GM12874 (cell line): Measurements from ENCODE around the gene SAMHD1.

Experiments
- CTCF ChIP-seq: IDR thresholded peaks from 2 replicates; pipeline ENCODE4 v1.5.1; 2011; ENCODE audit warnings: low read depth, mild to moderate bottlenecking, control low read depth, low read length, moderate library complexity; ENCODE audit not compliant: insufficient read depth

Gene SAMHD1

GRCh38 chr20:36908603-36909002 is 42.9 kb downstream of the SAMHD1 start:
- no peak for TF ChIP-seq CTCF

GRCh38 chr20:36904690-36905089 is 46.8 kb downstream of the SAMHD1 start:
- TF ChIP-seq CTCF, result no peak

DNA sequence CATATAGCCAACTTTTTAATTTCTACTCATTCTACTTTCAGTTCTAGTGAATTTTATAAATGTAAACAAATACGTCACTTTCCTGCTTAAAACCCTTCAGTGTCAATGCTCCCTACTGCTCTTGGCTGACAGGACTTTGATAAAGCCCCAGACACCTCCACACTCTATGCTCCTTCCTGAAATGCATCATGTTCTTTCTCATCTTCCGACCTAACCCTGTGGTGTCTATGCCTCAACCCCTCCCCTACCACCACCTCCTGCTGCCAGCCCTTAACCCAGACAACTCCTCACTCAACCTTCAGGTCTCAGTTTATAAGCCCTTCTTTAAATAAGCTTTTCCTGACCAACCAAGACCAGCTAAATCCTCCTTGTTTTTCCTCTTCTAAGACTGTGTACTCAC is 56.5 kb downstream of the SAMHD1 start:
- no peak for TF ChIP-seq CTCF

DNA sequence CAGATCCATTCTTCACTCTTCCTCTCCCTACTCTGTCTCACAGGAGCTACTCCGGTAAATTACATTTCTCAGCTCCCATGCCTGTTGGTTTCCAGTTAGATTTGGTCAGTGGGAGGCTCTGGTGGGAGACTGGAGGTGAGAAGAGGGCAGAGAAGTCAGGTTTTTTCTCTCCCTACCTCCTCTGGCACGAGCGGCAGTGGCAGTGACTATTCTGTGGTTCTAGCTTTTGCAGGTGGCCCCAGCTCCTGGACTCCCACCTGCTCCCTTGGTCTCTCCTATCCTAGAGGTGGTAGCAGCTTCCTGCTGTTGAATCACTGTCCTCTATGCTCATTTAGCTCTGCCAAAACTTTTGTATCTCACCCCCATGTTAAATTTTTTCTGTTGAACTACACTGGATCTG is 57.7 kb downstream of the SAMHD1 start:
- TF ChIP-seq CTCF, result no peak

- TF ChIP-seq CTCF, result no peak
These were observed 60.3 kb downstream of the SAMHD1 start for GRCh38 chr20:36891211-36891610.

GRCh38 chr20:36890586-36890985 is 60.9 kb downstream of the SAMHD1 start:
- no peak for TF ChIP-seq CTCF

GRCh38 chr20:36888880-36889516 is 62.5 kb downstream of the SAMHD1 start:
- TF ChIP-seq CTCF, result no peak
